T1000 (cell line): Measurements from ENCODE around the gene MITF.

Source experiments
- DNase-seq: peaks from one replicate; lab custom pipeline; 2025; ENCODE audit warnings: mixed read lengths; lab: John Stamatoyannopoulos, UW

The MITF gene

GRCh38 chr3:69755795-69756194 is 16.5 kb downstream of the MITF start:
- no peak for DNase-seq

- no peak for DNase-seq
Observed at GRCh38 chr3:69761896-69762767, 22.9 kb downstream of the MITF start.

GRCh38 chr3:69762768-69763229 is 23.5 kb downstream of the MITF start:
- DNase-seq, result no peak

GRCh38 chr3:69763458-69763857 is 24.2 kb downstream of the MITF start:
- DNase-seq, result no peak

GRCh38 chr3:69764121-69764741 is 25.0 kb downstream of the MITF start:
- no peak for DNase-seq

GRCh38 chr3:69764861-69765260 is 25.6 kb downstream of the MITF start:
- DNase-seq, result no peak

GRCh38 chr3:69766638-69767037 is 27.4 kb downstream of the MITF start:
- no peak for DNase-seq

GRCh38 chr3:69767571-69767970 is 28.3 kb downstream of the MITF start:
- no peak for DNase-seq

GRCh38 chr3:69768438-69768837 is 29.2 kb downstream of the MITF start:
- no peak for DNase-seq

GRCh38 chr3:69770219-69770618 is 31.0 kb downstream of the MITF start:
- DNase-seq, result no peak

GRCh38 chr3:69770976-69771634 is 31.8 kb downstream of the MITF start:
- DNase-seq, result no peak

GRCh38 chr3:69772152-69772867 is 33.0 kb downstream of the MITF start:
- no peak for DNase-seq

GRCh38 chr3:69774029-69774428 is 34.8 kb downstream of the MITF start:
- no peak for DNase-seq

- DNase-seq, result no peak
Observed at GRCh38 chr3:69775751-69776150, 36.5 kb downstream of the MITF start.

GRCh38 chr3:69776289-69776688 is 37.0 kb downstream of the MITF start:
- no peak for DNase-seq

- no peak for DNase-seq
Observed at GRCh38 chr3:69776920-69777581, 37.8 kb downstream of the MITF start.

GRCh38 chr3:69777582-69777967 is 38.3 kb downstream of the MITF start:
- no peak for DNase-seq

GRCh38 chr3:69781593-69781992 is 42.3 kb downstream of the MITF start:
- DNase-seq, result no peak

- DNase-seq, result peak; percentile 73
Observed at GRCh38 chr3:69784954-69785514, 45.8 kb downstream of the MITF start.

GRCh38 chr3:69785769-69786320 is 46.6 kb downstream of the MITF start:
- no peak for DNase-seq

GRCh38 chr3:69786854-69787253 is 47.6 kb downstream of the MITF start:
- DNase-seq, result no peak
